Measurements from ENCODE around the gene SIGLEC15.

GRCh38 chr18:45835057-45835636 lies 9.7 kb downstream of the SIGLEC15 start:
- TF ChIP-seq CTCF (IDR thresholded peaks at IDR 0.05; ENCODE audit: low read depth, low read length) = no peak
- TF ChIP-seq POLR2A (IDR thresholded peaks at IDR 0.05; ENCODE audit: extremely low read depth, insufficient read length) = no peak
- no peak for TF ChIP-seq MYC (IDR thresholded peaks at IDR 0.05; ENCODE audit: low read depth, low read length)
- TF ChIP-seq MAX (IDR thresholded peaks at IDR 0.05; ENCODE audit: low read depth, low read length) = no peak

All from NB4 (cell line).